ENCODE data around the gene NFS1. TPM values are rescaled to one million over a fixed set of nuclear protein-coding genes. Genes with fewer than 3 reads are reported as not detected.

Gene NFS1
- total RNA-seq, 1 donor from 2014 or later: 22.3 TPM

DNA sequence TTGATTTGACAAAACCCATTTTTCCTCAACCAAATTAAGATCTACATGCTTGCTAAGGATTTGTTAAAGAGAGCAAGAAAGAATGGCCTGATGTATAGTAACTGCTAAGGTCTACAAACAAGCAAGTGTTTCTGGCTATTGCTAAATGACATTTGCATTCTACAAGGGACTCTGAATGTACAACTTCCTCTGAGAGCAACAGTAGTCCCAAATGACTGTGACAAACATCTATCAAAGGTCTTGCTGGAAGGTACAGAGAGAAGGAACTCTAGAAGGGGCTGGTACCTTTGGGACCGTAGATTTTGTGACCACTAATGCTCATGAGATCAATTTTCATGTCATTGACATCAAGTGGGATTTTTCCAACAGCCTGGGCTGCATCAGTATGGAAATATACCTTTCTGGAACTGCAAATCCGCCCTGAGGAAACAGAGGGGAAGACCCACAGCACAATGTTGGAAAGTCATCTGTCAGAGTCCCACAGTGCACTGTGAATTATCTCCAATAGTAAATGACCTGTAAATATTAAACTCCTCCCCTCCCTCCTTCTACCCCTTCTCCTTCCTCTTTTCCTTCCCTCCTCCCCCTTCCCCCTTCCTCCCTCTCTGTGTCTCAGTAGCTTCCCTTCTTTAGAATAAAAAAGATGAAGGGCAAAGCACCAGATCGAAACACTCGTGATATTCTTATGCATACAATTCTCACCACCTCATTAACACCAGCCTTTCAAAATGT lies 18.5 kb downstream of the NFS1 start:
- DNase-seq (ENCODE audit: low read depth, low spot score): no peak

- DNase-seq (ENCODE audit: low read depth, low spot score): no peak
These were observed 24.2 kb downstream of the NFS1 start for GRCh38 chr20:35674921-35675320.

DNA sequence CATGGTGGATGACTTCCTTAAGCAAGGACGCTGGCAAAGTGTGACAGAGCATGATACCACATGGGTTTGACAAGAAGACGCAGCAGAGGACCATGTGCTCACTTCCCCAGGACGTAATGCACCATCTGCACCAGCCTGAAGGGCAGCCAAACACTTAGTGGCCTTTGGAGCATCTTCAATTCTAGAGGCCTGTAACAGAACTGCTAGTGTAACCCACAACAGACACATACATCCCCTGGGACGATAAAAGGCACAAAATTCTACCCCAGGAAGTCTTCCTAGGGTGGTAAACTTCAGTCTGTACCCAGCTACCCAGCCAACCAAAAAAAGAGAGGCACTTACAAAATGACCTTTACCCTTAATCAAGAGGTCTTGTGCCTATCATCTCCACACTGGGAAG lies 25.3 kb downstream of the NFS1 start:
- DNase-seq (ENCODE audit: low read depth, low spot score): no peak

GRCh38 chr20:35669681-35670080 lies 29.5 kb downstream of the NFS1 start:
- DNase-seq (ENCODE audit: low read depth, low spot score): no peak

DNA sequence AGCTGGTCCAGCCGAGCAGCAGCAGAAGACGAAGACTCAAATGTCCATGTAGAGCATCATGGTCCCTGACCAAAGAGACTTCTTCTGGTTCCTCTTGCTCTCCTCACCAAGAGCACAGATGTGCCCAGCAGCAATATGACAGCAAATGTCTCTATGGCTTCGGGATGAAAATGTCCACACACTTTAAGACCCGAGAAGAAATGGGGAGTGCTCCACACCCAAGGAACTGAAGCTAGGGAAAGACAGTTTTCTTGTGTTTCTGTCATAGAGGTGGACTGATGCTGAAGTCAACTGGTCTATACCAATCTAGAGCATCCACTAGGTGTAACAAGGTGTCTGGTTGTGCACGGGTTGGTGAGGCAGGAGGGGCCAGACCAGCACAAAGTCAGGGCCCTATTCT lies 29.9 kb downstream of the NFS1 start:
- no peak for DNase-seq (ENCODE audit: low read depth, low spot score)

- no peak for DNase-seq (ENCODE audit: low read depth, low spot score)
These were observed 33.2 kb downstream of the NFS1 start for GRCh38 chr20:35665949-35666288.

DNA sequence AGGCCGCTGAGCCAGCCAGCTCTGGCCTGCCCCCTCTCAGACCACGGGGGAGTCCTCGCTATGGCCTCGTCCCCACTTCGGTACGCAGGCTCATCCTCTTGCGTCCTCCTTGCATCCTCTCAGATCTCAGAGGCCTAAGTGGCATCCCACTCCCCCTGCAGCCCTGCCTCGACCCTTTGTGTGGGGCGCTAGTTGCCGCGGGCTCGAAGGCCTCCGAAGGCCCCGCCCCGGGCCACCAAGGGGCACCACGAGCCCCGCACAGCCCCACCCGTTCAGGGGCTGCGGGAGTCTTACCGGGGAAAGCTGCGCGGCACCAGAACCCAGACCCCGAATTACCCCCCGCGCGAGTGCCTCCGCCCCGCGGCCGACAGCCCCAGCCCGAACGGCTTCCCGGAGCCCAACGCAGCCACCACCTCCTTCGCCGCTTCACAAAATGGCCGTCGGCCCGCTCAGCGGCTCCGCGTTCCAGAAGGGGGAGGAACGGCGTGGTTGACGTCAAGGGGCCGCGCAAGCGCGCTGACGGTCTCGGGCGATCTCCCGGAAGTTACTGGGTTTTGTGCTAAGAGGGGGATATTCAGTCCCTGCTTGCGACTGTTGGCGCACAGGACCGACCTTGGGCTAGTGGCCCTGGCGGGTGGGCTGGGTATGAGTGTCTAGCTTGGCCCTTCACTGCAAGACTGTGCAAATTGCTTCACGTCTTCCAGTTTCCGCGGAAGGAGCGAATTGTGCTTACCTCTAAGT lies 34.5 kb downstream of the NFS1 start, which contains the start of the genes CPNE1 and RBM12:
CPNE1 (minus strand) TSS at position 435 of the 741 bp plus-strand sequence. CDS start 31,977 bp downstream, outside the sequence.
RBM12 (minus strand) TSS at position 435 of the 741 bp plus-strand sequence. CDS start 9,578 bp downstream, outside the sequence.
- DNase-seq (ENCODE audit: low read depth, low spot score): peak; percentile 68

DNA sequence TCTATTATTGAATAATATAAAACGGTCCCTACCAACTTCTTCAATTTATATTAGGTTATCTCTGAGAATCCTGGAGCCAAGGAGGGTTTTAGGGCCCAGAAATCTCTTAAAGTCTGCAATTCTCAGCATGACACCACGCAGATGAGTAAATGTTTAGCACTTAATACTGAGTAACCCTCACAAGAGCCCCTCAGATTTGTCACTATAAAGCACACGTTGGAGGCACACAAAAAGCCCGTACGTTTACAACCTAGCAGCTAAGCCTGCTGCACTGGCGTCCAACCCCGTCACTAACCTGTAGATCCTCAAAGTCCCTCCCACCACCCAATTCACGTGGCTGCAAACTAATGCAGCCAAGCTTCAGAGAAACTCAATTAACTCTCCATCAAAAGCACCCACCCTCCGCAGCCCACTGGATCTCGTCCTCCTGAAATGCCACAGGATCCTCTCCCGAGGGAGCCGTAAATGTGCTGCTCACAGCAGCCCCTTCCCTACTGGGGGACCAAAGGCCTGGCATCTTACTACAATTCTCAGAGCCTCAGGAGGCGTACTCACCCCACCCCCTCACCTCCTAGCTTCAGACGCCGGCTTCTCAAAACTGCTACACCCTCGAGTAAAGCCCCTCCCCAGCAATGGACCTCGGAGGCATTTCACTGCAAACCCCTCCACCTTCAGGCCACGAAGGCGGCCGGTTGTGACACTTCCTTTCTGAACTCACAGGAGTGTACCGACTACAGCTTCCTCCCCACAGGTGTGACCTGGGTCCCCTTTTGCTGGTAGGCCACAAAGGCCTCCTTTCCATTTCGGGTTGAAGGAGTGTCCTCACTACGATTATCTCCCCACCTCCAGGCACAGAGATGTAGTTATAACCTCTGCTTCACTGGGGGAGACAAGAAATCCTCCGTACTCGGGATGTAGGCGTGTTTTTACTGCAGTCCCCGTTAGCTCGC lies 35.4 kb downstream of the NFS1 start:
- no peak for DNase-seq (ENCODE audit: low read depth, low spot score)

- DNase-seq (ENCODE audit: low read depth, low spot score): no peak
These were observed 36.6 kb downstream of the NFS1 start for GRCh38 chr20:35662551-35662950.

DNA sequence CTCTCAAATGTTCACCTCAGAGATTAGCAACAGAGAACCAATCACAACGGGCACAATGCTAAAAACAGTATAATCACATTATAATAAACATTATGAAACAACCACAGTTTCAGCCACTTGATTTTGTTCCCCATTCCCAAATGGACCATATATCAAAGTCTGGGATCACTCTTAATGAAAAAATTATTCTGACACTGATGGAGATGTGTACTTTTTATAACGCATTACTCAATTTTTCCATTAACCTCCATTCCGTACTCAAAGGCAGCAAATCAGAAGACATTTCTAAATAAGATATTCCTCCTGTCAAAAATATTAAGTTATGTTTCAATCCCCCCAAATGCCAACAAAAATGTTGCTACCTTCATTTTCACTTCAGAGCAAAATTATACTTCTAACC lies 37.2 kb downstream of the NFS1 start:
- DNase-seq (ENCODE audit: low read depth, low spot score): no peak

- DNase-seq (ENCODE audit: low read depth, low spot score): no peak
These were observed 38.1 kb downstream of the NFS1 start for GRCh38 chr20:35661053-35661452.

- DNase-seq (ENCODE audit: low read depth, low spot score): no peak
These were observed 38.8 kb downstream of the NFS1 start for GRCh38 chr20:35660122-35660937.

- no peak for DNase-seq (ENCODE audit: low read depth, low spot score)
These were observed 41.9 kb downstream of the NFS1 start for GRCh38 chr20:35657271-35657670.

GRCh38 chr20:35654415-35654814 lies 44.7 kb downstream of the NFS1 start:
- no peak for DNase-seq (ENCODE audit: low read depth, low spot score)

DNA sequence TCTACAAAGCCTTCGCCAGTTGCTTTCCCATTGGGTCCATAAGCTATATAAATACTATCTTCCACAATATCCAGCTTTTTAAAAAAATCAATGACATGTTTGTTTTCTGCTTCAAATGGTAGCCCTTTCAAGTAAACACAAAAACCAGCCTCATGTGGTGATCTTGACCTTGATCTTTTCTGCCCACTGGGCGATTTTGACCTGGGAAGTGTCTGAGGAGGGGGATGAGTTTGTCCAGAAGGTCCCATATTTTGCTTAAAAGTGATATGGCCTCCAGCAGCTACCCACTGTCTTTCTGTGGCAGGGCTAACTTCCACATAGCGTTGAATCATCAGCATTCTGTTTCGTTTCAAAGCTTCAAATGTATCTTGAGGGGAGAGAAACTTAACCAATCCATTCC lies 45.3 kb downstream of the NFS1 start:
- DNase-seq (ENCODE audit: low read depth, low spot score): no peak

DNA sequence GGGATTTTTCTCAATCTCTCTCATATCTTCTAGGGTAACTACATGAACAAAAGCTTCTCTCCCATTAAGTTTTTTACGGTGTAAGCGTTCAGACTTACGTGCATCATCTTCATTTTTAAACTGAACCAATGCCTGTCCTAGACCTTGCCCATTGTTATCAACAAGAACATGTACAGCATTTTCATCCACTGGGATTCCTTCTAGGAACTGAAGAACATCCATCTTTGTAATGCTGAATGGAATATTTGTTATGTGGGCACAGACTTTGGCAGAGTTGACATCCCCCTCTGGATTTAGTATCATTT lies 45.8 kb downstream of the NFS1 start:
- no peak for DNase-seq (ENCODE audit: low read depth, low spot score)

DNA sequence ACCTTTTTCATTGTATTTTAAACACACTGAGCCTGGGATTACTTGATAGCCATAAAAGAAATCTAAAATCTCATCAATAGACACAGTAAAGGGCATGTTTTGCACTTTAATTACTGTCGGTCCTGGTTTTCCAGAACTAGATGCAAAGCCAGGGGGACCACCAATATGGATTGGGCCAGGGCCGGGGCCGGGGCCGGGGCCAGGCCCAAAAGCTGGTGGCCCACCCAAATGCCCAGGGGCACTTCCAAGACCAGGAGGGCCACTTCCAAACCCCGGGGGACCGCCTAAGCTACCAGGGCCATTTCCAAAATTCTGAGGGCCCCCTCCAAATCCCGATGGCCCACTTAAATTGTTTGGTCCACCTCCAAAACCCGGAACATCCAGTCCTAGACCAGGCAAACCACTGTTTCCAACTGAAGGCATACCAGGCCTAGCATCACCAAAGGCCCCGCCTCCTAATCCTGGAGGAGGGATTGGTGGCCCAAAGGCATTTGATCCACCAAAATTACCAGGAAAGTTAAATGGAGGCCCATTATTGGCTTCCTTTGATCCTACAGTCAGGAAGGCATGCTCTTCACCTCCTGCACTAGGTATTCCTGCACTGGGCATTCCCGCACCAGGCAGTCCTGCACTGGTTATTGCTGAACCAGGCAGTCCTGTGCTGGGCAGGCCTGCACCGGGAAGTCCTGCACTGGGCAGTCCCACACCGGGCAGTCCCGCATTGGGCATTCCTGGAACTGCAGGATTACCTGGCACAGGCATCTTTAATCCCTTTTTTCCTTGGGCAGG lies 46.3 kb downstream of the NFS1 start:
- no peak for DNase-seq (ENCODE audit: low read depth, low spot score)

DNA sequence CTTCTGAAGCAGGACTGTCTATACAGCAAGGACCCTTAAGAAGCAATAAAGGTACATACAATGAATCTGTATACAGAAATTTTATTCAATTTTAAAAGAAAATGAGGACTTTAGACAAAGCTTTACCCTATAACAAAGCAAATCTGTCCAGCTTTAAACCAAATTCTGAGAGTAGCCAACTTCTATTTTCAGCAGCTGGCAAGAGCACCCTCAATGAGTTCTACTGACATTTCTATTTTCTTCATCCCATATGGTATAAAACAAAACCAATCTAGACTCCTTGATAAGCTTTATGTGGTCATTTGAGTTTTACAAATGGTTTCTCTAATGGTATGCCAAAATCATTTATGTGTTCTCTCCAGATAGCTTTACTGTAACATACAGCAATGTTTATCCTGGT lies 47.2 kb downstream of the NFS1 start:
- no peak for DNase-seq (ENCODE audit: low read depth, low spot score)

- DNase-seq (ENCODE audit: low read depth, low spot score): no peak
These were observed 48.5 kb downstream of the NFS1 start for GRCh38 chr20:35650632-35651031.

- DNase-seq (ENCODE audit: low read depth, low spot score): no peak
These were observed 50.3 kb downstream of the NFS1 start for GRCh38 chr20:35648836-35649235.
